Thymus (tissue), 11 donors: ENCODE results near the gene SCARF2. TPM values are rescaled to one million over a fixed set of nuclear protein-coding genes. Genes with fewer than 3 reads are reported as not detected.
"Not testable (repeated sequence)": the region's sequence is repeated elsewhere in the genome, so short reads cannot be mapped to it uniquely, and the experiment has no call there.

ENCODE experiments used
- DNase-seq, 9 donors: peaks; one replicate each; pipeline ENCODE4 v3.0.0-alpha.2; 2013; ENCODE audit warnings: low spot score in 9 of 9, low read depth in 6 of 9, missing footprints in 1 of 9
- H3K27ac ChIP-seq, 2 donors: one replicate each; pipeline ENCODE4 v1.5.1; 2013; ENCODE audit warnings: control low read depth in 1 of 2, low read depth in 1 of 2, low read length in 1 of 2, mild to moderate bottlenecking in 1 of 2, moderate library complexity in 1 of 2
- H3K27me3 ChIP-seq, 2 donors: one replicate each; pipeline ENCODE4 v1.5.1; 2013; ENCODE audit warnings: low read length in 1 of 2; ENCODE audit not compliant: control insufficient read depth in 2 of 2, insufficient read depth in 1 of 2
- H3K36me3 ChIP-seq, 2 donors: one replicate each; pipeline ENCODE4 v1.5.1; 2013; ENCODE audit warnings: low read length in 1 of 2, mild to moderate bottlenecking in 1 of 2, moderate library complexity in 1 of 2; ENCODE audit not compliant: control insufficient read depth in 2 of 2, insufficient read depth in 2 of 2
- H3K4me1 ChIP-seq, 2 donors: one replicate each; pipeline ENCODE4 v1.5.1; 2013; ENCODE audit warnings: low read length in 2 of 2; ENCODE audit not compliant: control insufficient read depth in 2 of 2, insufficient read depth in 2 of 2
- H3K4me3 ChIP-seq, 2 donors: one replicate each; pipeline ENCODE4 v1.5.1; 2013; ENCODE audit warnings: low read length in 2 of 2, control low read depth in 1 of 2, mild to moderate bottlenecking in 1 of 2
- H3K9me3 ChIP-seq, 2 donors: one replicate each; pipeline ENCODE4 v1.5.1; 2013; ENCODE audit warnings: low read length in 1 of 2, mild to moderate bottlenecking in 1 of 2; ENCODE audit not compliant: control insufficient read depth in 2 of 2, insufficient read depth in 1 of 2
- WGBS: extraction: QIAGEN DNeasy Blood & Tissue Kit; methylation state at CpG from one replicate; pipeline ENCODE4 v1.1.7; 2013; 5-methylcytosine and 5-hydroxymethylcytosine counted together
- polyA plus RNA-seq: library from polyadenylated mRNA; stranded (reverse); fragments of 200-250 nt; gene quantifications from one replicate; pipeline ENCODE4 v1.2.3, GENCODE V29; 2013
- total RNA-seq: library from RNA; stranded (reverse); fragments of 120-200 nt; gene quantifications from one replicate; pipeline ENCODE4 v1.2.4, GENCODE V29; 2013
- donor health status: healthy.

SCARF2 gene
- total and polyA plus RNA-seq, 2 donors, result 0.38 to 1.3 TPM

GRCh38 chr22:20376281-20376680, 61.3 kb downstream of the SCARF2 start:
- H3K9me3 ChIP-seq, H3K27me3 ChIP-seq, DNase-seq, H3K27ac ChIP-seq, H3K4me3 ChIP-seq, H3K36me3 ChIP-seq: not testable (repeated sequence)
- H3K4me1 ChIP-seq, result peaks cover 0 to 13% of the 10 kb centered on the region in 2 donors
- 98% methylated on average over 8 of the region's 8 CpGs for WGBS

Other genes with a start within 250 kb of the SCARF2 start
- 3.2 TPM for gene RTN4R, start 169.5 kb downstream of the SCARF2 start, total RNA-seq
- gene RTN4R, start 169.5 kb downstream of the SCARF2 start, polyA plus RNA-seq, result 1.5 TPM
- 61.6 TPM for gene DGCR6L, start 117.8 kb downstream of the SCARF2 start, total RNA-seq
- 62.1 TPM for gene DGCR6L, start 117.8 kb downstream of the SCARF2 start, polyA plus RNA-seq
- 6.1 TPM for gene ZNF74, start 43.7 kb downstream of the SCARF2 start, total RNA-seq
- gene ZNF74, start 43.7 kb downstream of the SCARF2 start, polyA plus RNA-seq, result 5.0 TPM
- 11.0 TPM for gene KLHL22, start 58.0 kb upstream of the SCARF2 start, total RNA-seq
- gene KLHL22, start 58.0 kb upstream of the SCARF2 start, polyA plus RNA-seq, result 14.2 TPM
- 10.7 TPM for gene MED15, start 69.8 kb upstream of the SCARF2 start, total RNA-seq
- 61.6 TPM for gene MED15, start 69.8 kb upstream of the SCARF2 start, polyA plus RNA-seq